ENCODE results near the gene NCAPD2. TPM values are rescaled to one million over a fixed set of nuclear protein-coding genes. Genes with fewer than 3 reads are reported as not detected.

NCAPD2 gene
- total RNA-seq, 2 donors from 2014 or later = 19.9 to 26.7 TPM

DNA sequence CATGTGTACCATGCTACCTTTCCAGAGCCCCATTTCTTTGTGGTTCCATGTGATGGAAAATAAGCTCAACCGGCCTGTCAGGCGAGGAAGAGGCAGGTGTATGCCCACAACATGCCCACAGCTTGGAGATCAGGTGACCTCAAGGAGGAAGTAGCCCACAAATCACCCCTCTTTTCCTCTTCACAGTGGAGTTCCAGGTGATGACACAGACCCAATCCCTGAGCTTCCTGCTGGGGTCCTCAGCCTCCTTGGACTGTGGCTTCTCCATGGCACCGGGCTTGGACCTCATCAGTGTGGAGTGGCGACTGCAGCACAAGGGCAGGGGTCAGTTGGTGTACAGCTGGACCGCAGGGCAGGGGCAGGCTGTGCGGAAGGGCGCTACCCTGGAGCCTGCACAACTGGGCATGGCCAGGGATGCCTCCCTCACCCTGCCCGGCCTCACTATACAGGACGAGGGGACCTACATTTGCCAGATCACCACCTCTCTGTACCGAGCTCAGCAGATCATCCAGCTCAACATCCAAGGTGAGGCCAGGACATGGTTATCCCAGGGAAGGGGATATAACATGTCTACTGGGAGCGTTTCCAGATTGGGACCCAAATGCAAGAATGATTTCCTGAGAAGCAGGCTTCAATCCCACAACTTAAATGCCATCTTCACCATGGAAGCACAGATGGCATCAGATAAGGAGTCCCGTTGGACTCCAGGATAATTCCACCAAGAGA lies 36.5 kb upstream of the NCAPD2 start:
- Histone ChIP-seq H3K4me1 (ENCODE audit: control insufficient read depth in 1 of 2, low read depth in 2 of 2) (peaks cover 8 to 19% of the 10 kb centered on the region in 2 donors), H3K4me3 (no peak overlapping the region), H3K27ac (no peak overlapping the region), H3K27me3 (replicated peaks; ENCODE audit: insufficient read depth) (no peaks in the 10 kb centered on the region), H3K9me3 (no peaks in the 10 kb centered on the region), H3K36me3 (peaks cover 55% of the 10 kb centered on the region)
- TF ChIP-seq CTCF (IDR thresholded peaks at IDR 0.05) = no peak
- DNase-seq (ENCODE audit: low spot score) (no peak), ATAC-seq (ENCODE audit: insufficient number of reproducible peaks, low FRiP score, low read depth) (no peak)

- ATAC-seq (ENCODE audit: insufficient number of reproducible peaks, low FRiP score, low read depth) (no peak), DNase-seq (ENCODE audit: low spot score) (no peak)
- Histone ChIP-seq H3K36me3 (peaks cover 63% of the 10 kb centered on the region), H3K4me3 (no peak overlapping the region), H3K27me3 (replicated peaks; ENCODE audit: insufficient read depth) (no peaks in the 10 kb centered on the region), H3K4me1 (ENCODE audit: control insufficient read depth in 1 of 2, low read depth in 2 of 2) (peaks cover 0 to 15% of the 10 kb centered on the region in 2 donors), H3K27ac (no peak overlapping the region), H3K9me3 (no peaks in the 10 kb centered on the region)
- TF ChIP-seq CTCF (IDR thresholded peaks at IDR 0.05) = no peak
These were observed 35.5 kb upstream of the NCAPD2 start for GRCh38 chr12:6458281-6459003.

DNA sequence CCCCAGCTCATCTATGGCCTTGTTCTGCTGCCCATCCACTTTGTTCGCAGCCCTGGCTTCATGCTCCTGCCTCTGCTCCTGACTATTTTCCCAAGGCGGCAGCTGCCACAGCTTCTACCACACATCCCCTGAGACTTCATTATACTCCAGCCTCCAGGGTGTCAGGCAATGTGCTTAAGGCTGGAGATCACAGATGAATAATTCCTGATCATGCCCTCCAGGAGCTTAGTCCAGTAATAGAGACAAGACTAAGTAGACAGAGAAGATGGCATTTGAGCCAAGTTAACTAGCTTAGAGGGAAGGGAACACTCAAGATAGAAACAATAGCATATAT lies 34.9 kb upstream of the NCAPD2 start:
- Histone ChIP-seq H3K9me3 (no peaks in the 10 kb centered on the region), H3K27ac (no peak overlapping the region), H3K4me1 (ENCODE audit: control insufficient read depth in 1 of 2, low read depth in 2 of 2) (peaks cover 0 to 14% of the 10 kb centered on the region in 2 donors), H3K4me3 (no peak overlapping the region), H3K27me3 (replicated peaks; ENCODE audit: insufficient read depth) (no peaks in the 10 kb centered on the region), H3K36me3 (peaks cover 67% of the 10 kb centered on the region)
- no peak for TF ChIP-seq CTCF (IDR thresholded peaks at IDR 0.05)
- DNase-seq (ENCODE audit: low spot score) (no peak), ATAC-seq (ENCODE audit: insufficient number of reproducible peaks, low FRiP score, low read depth) (no peak)

DNA sequence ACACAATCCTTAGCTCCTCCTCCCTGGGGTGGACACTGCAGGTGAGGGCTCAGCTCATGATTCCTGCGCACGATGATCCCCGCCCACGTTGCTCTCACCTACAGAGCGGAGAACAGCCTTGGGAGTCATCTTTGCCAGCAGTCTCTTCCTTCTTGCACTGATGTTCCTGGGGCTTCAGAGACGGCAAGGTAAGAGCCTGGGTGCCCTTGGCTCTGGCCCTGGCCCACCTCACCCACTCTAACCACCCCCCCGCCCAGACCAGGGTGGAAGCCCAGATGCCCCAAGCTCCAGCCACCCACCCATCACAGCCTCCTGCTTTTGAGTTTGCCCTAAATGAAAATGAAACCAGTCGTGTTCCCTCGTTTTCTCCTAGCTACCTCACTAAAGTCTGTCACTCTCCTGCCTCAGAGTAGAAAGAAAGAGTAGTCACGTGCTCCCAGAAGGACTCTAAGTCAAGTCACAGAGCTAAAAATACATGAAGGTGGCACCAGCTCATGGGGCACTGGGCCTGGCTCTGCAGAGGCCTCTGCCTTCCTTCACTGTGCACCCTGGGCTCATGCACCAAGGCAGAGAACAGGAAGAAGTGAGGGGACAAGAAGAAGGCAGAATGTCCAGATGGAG lies 33.0 kb upstream of the NCAPD2 start:
- ATAC-seq (ENCODE audit: insufficient number of reproducible peaks, low FRiP score, low read depth) (no peak), DNase-seq (ENCODE audit: low spot score) (no peak)
- peaks cover 70% of the 10 kb centered on the region for H3K36me3 ChIP-seq
- H3K9me3 ChIP-seq = no peaks in the 10 kb centered on the region
- H3K27ac ChIP-seq = peak overlapping the region; percentile 32 to 38
- TF ChIP-seq CTCF (IDR thresholded peaks at IDR 0.05) = no peak
- no peak overlapping the region for H3K4me3 ChIP-seq
- H3K4me1 ChIP-seq (ENCODE audit: control insufficient read depth in 1 of 2, low read depth in 2 of 2) = peaks cover 0 to 14% of the 10 kb centered on the region in 2 donors
- no peaks in the 10 kb centered on the region for H3K27me3 ChIP-seq (replicated peaks; ENCODE audit: insufficient read depth)
